ENCODE data around the gene IQCK.

GRCh38 chr16:19881783-19882182 is 163.7 kb downstream of the IQCK start:
- no peak for TF ChIP-seq CTCF (IDR thresholded peaks at IDR 0.05)
- no peak for TF ChIP-seq POLR2A (IDR thresholded peaks at IDR 0.05)

Measured in breast epithelium (tissue), 3 donors.